HEK293T (cell line): ENCODE data around the gene FFAR2.

Source experiments
- CTCF ChIA-PET: fragments of 350-600 bp; formaldehyde crosslinking; extraction: SDS; loops from one replicate; lab custom pipeline; 2021; ENCODE audit warnings: antibody characterized with exemption, inconsistent platforms; lab: Yijun Ruan, JAX
- POLR2A ChIA-PET: fragments of 350-600 bp; formaldehyde crosslinking; extraction: SDS; loops from one replicate; lab custom pipeline; 2020; ENCODE audit warnings: antibody characterized with exemption, inconsistent platforms; lab: Yijun Ruan, JAX
- DNase-seq: peaks from one replicate; pipeline ENCODE4 v3.0.0; 2012; ENCODE audit warnings: mixed read lengths; ENCODE audit errors: extremely low spot score
- ARNT ChIP-seq: fragments of 450-650 bp; IDR thresholded peaks from 2 replicates; pipeline ENCODE4 v1.6.1; 2017; ENCODE audit warnings: mild to moderate bottlenecking
- BHLHE40 ChIP-seq: fragments of 450-650 bp; IDR thresholded peaks from 2 replicates; pipeline ENCODE4 v1.6.1; 2016; ENCODE audit warnings: mild to moderate bottlenecking, moderate library complexity, borderline replicate concordance
- CTBP1 ChIP-seq: fragments of 450-650 bp; IDR thresholded peaks from 2 replicates; pipeline ENCODE4 v1.6.1; 2016; ENCODE audit warnings: borderline replicate concordance
- ELF4 ChIP-seq: fragments of 450-650 bp; IDR thresholded peaks from 2 replicates; pipeline ENCODE4 v1.6.1; 2017; ENCODE audit warnings: antibody characterized with exemption
- FOXA1 ChIP-seq: fragments of 450-650 bp; IDR thresholded peaks from 2 replicates; pipeline ENCODE4 v1.6.1; 2016; ENCODE audit warnings: mild to moderate bottlenecking
- FOXK2 ChIP-seq: fragments of 450-650 bp; IDR thresholded peaks from 2 replicates; pipeline ENCODE4 v1.6.1; 2016; ENCODE audit warnings: mild to moderate bottlenecking
- FOXM1 ChIP-seq: fragments of 450-650 bp; IDR thresholded peaks from 2 replicates; pipeline ENCODE4 v1.6.1; 2017; ENCODE audit warnings: mild to moderate bottlenecking, borderline replicate concordance
- HDGF ChIP-seq: fragments of 450-650 bp; IDR thresholded peaks from 2 replicates; pipeline ENCODE4 v1.6.1; 2017; ENCODE audit warnings: antibody characterized with exemption, borderline replicate concordance
- L3MBTL2 ChIP-seq: fragments of 450-650 bp; conservative IDR thresholded peaks from 2 replicates; pipeline ENCODE4 v1.6.1; 2016; ENCODE audit warnings: mild to moderate bottlenecking
- LEF1 ChIP-seq: fragments of 450-650 bp; IDR thresholded peaks from 2 replicates; pipeline ENCODE4 v1.6.1; 2017; ENCODE audit warnings: mild to moderate bottlenecking, borderline replicate concordance
- NFRKB ChIP-seq: fragments of 450-650 bp; IDR thresholded peaks from 2 replicates; pipeline ENCODE4 v1.6.1; 2016; ENCODE audit warnings: mild to moderate bottlenecking, moderate library complexity
- PKNOX1 ChIP-seq: fragments of 450-650 bp; IDR thresholded peaks from 2 replicates; pipeline ENCODE4 v1.6.1; 2016
- SP1 ChIP-seq: fragments of 450-650 bp; IDR thresholded peaks from 2 replicates; pipeline ENCODE4 v1.6.1; 2017
- SUZ12 ChIP-seq: fragments of 450-650 bp; IDR thresholded peaks from 2 replicates; pipeline ENCODE4 v1.6.1; 2016; ENCODE audit warnings: mild to moderate bottlenecking
- TARDBP ChIP-seq: fragments of 450-650 bp; IDR thresholded peaks from 2 replicates; pipeline ENCODE4 v1.6.1; 2016
- ZNF384 ChIP-seq: fragments of 450-650 bp; IDR thresholded peaks from 2 replicates; pipeline ENCODE4 v1.6.1; 2016

Gene FFAR2

GRCh38 chr19:35488677-35489076, 40.6 kb downstream of the FFAR2 start:
- TF ChIP-seq CTBP1 = no peak
- ChIA-PET POLR2A (no interaction called here), CTCF (no interaction called here)
- no peak for DNase-seq

GRCh38 chr19:35490364-35490763, 42.3 kb downstream of the FFAR2 start, which contains the start of gene KRTDAP:
KRTDAP (minus strand) TSS chr19:35490464; CDS start chr19:35490442, 22 bp downstream.
- TF ChIP-seq HDGF (no peak), FOXK2 (no peak), ARNT (no peak), FOXM1 (no peak), ZNF384 (no peak), L3MBTL2 (no peak), SUZ12 (no peak), SP1 (no peak), CTBP1 (no peak), FOXA1 (no peak), NFRKB (no peak), BHLHE40 (no peak), LEF1 (no peak), ELF4 (no peak), PKNOX1 (no peak), TARDBP (no peak)
- no peak for DNase-seq
- ChIA-PET POLR2A (no interaction called here), CTCF (no interaction called here)

- TF ChIP-seq L3MBTL2 = no peak
- no peak for TF ChIP-seq CTBP1
- no peak for TF ChIP-seq HDGF
- no peak for TF ChIP-seq ARNT
- no peak for TF ChIP-seq SUZ12
- TF ChIP-seq TARDBP = no peak
- TF ChIP-seq FOXA1 = no peak
- no peak for TF ChIP-seq NFRKB
- no peak for TF ChIP-seq PKNOX1
- POLR2A ChIA-PET = interaction anchor here (0.7 to 1.4 kb wide), 2 partner anchors 13 to 17 kb away, joined by 3 read pairs; no protein-coding TSS in a partner anchor
- DNase-seq = no peak
- CTCF ChIA-PET = interaction anchor here (0.6 kb wide), 1 partner anchor 17 kb away, joined by 3 read pairs; no protein-coding TSS in a partner anchor
Measured at GRCh38 chr19:35491836-35492360, 43.8 kb downstream of the FFAR2 start.

GRCh38 chr19:35493971-35494370, 45.9 kb downstream of the FFAR2 start:
- POLR2A ChIA-PET = interaction anchor here (1.6 to 2.3 kb wide), 2 partner anchors 15 to 16 kb away, joined by 3 to 9 read pairs; no protein-coding TSS in a partner anchor
- no peak for DNase-seq
- TF ChIP-seq SP1 (no peak), ELF4 (no peak), PKNOX1 (no peak), FOXA1 (no peak), LEF1 (no peak), FOXK2 (no peak), NFRKB (no peak), ARNT (no peak), BHLHE40 (no peak), SUZ12 (no peak), HDGF (no peak), ZNF384 (no peak), TARDBP (no peak), FOXM1 (no peak), CTBP1 (no peak), L3MBTL2 (no peak)
- CTCF ChIA-PET = no interaction called here

- peak; percentile 89 for DNase-seq
- ChIA-PET POLR2A (interaction anchor here (1.1 to 2.3 kb wide), 2 partner anchors 14 to 15 kb away, joined by 8 to 9 read pairs; no protein-coding TSS in a partner anchor), CTCF (interaction anchor here (0.6 to 1.3 kb wide), 10 partner anchors 9 to 368 kb away, joined by 3 to 8 read pairs (median 4); no protein-coding TSS in a partner anchor)
- TF ChIP-seq FOXK2 (no peak), LEF1 (no peak), SP1 (no peak), ZNF384 (no peak), CTBP1 (no peak), FOXM1 (no peak), NFRKB (no peak), L3MBTL2 (no peak), TARDBP (no peak), FOXA1 (no peak), BHLHE40 (no peak)
Measured at GRCh38 chr19:35495107-35496064, 47.3 kb downstream of the FFAR2 start.

GRCh38 chr19:35497406-35497805, 49.3 kb downstream of the FFAR2 start:
- TF ChIP-seq FOXM1 (no peak), HDGF (no peak), SP1 (no peak), ZNF384 (no peak), L3MBTL2 (no peak), ELF4 (no peak), LEF1 (no peak), NFRKB (no peak)
- POLR2A ChIA-PET = interaction anchor here (1.2 to 2.2 kb wide), 5 partner anchors 9 to 17 kb away, joined by 4 to 19 read pairs (median 11); no protein-coding TSS in a partner anchor
- CTCF ChIA-PET = interaction anchor here (1.3 to 1.6 kb wide), 2 partner anchors 13 to 144 kb away, joined by 6 to 7 read pairs; no protein-coding TSS in a partner anchor
- no peak for DNase-seq
